Mammary epithelial cell (primary cell): Measurements from ENCODE around the gene MRPL20.

Experiments used
- EZH2 ChIP-seq: IDR thresholded peaks from 2 replicates; pipeline ENCODE4 v1.6.1; 2012; ENCODE audit warnings: low read length, inconsistent platforms, borderline replicate concordance
- TF ChIP-seq, protein P1 (sequence below), 2 donors: IDR thresholded peaks in 1 of 2; conservative IDR thresholded peaks in 1 of 2; 2 replicates each; pipeline ENCODE4 v1.5.1; 2011 to 2012; ENCODE audit warnings: inconsistent platforms in 2 of 2, low read length in 2 of 2, mild to moderate bottlenecking in 2 of 2, control low read depth in 1 of 2, low read depth in 1 of 2; ENCODE audit not compliant: insufficient read depth in 1 of 2; ENCODE audit errors: extremely low read depth in 1 of 2

DNA sequence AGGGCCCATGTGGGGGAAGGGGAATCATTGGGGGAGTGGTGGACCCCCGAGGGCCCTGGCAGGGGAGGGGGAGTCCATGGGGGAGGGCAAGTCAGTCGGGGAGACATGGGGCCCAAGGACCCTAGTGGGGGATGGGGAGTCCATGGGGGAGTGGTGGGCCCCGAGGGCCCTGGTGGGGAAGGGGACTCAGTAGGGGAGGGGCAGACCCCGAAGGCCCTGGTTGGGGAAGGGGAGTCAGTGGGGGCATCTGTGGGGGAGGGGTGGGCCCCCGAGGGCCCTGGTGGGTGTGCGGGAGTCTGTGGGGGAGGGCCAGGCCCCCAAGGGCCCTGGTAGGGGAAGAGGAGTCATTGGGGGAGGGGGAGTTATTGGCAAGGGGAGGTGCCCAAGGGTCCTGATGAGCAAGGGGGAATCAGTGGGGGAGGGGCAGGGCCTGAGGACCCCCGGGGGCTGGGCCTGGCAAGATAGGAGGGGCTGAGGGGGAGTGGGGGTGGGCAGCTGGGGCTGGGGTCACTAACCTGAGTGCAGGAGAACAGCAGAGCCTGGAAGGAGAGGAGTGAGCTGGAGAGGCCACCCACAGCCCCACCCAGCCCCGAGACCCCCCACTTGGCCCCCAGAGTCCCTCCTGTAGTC, 50.8 kb downstream of the MRPL20 start:
- TF ChIP-seq, protein P1, sequence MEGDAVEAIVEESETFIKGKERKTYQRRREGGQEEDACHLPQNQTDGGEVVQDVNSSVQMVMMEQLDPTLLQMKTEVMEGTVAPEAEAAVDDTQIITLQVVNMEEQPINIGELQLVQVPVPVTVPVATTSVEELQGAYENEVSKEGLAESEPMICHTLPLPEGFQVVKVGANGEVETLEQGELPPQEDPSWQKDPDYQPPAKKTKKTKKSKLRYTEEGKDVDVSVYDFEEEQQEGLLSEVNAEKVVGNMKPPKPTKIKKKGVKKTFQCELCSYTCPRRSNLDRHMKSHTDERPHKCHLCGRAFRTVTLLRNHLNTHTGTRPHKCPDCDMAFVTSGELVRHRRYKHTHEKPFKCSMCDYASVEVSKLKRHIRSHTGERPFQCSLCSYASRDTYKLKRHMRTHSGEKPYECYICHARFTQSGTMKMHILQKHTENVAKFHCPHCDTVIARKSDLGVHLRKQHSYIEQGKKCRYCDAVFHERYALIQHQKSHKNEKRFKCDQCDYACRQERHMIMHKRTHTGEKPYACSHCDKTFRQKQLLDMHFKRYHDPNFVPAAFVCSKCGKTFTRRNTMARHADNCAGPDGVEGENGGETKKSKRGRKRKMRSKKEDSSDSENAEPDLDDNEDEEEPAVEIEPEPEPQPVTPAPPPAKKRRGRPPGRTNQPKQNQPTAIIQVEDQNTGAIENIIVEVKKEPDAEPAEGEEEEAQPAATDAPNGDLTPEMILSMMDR (conservative IDR thresholded peaks at IDR 0.05 in 1 of 2, IDR thresholded peaks at IDR 0.05 in 1 of 2; ENCODE audit: extremely low read depth in 1 of 2, insufficient read depth in 1 of 2, low read depth in 1 of 2, low read length in 2 of 2) = no peak
- TF ChIP-seq EZH2 = no peak
